Measurements from ENCODE around the gene DDC. TPM values are rescaled to one million over a fixed set of nuclear protein-coding genes. Genes with fewer than 3 reads are reported as not detected.
"Not testable (repeated sequence)": the region's sequence is repeated elsewhere in the genome, so short reads cannot be mapped to it uniquely, and the experiment has no call there.

DDC gene
- total RNA-seq, 2 donors from 2014 or later = not detected

- Mint-ChIP-seq H3K4me3 (no peak overlapping the region), H3K27me3 (peaks cover 3% of the 10 kb centered on the region), H3K36me3 (ENCODE audit: low read depth) (no peaks in the 10 kb centered on the region), H3K9me3 (no peaks in the 10 kb centered on the region), H3K4me1 (peaks cover 7% of the 10 kb centered on the region), H3K27ac (no peak overlapping the region)
- no peak for ATAC-seq (replicated peaks)
These were observed 102.2 kb downstream of the DDC start for GRCh38 chr7:50463035-50463434.

GRCh38 chr7:50462361-50462760, 102.8 kb downstream of the DDC start:
- Mint-ChIP-seq H3K27ac (no peak overlapping the region), H3K36me3 (ENCODE audit: low read depth) (no peaks in the 10 kb centered on the region), H3K9me3 (no peaks in the 10 kb centered on the region), H3K27me3 (peaks cover 3% of the 10 kb centered on the region), H3K4me1 (peaks cover 2% of the 10 kb centered on the region), H3K4me3 (no peak overlapping the region)
- ATAC-seq (replicated peaks) = peak; percentile 19

- Mint-ChIP-seq H3K4me1 (no peaks in the 10 kb centered on the region), H3K36me3 (ENCODE audit: low read depth) (no peaks in the 10 kb centered on the region), H3K27me3 (peaks cover 3% of the 10 kb centered on the region), H3K9me3 (no peaks in the 10 kb centered on the region), H3K4me3 (no peak overlapping the region), H3K27ac (no peak overlapping the region)
- ATAC-seq (replicated peaks) = peak; percentile 24
These were observed 103.5 kb downstream of the DDC start for GRCh38 chr7:50461695-50462094.

- H3K9me3 Mint-ChIP-seq; H3K4me3 Mint-ChIP-seq; H3K27me3 Mint-ChIP-seq; H3K4me1 Mint-ChIP-seq; H3K36me3 Mint-ChIP-seq (ENCODE audit: low read depth); H3K27ac Mint-ChIP-seq; ATAC-seq (replicated peaks): not testable (repeated sequence)
These were observed 106.0 kb downstream of the DDC start for GRCh38 chr7:50459183-50459582.

GRCh38 chr7:50458651-50459050, 106.6 kb downstream of the DDC start:
- not testable (repeated sequence) for ATAC-seq (replicated peaks); H3K4me1 Mint-ChIP-seq; H3K36me3 Mint-ChIP-seq (ENCODE audit: low read depth); H3K27ac Mint-ChIP-seq; H3K27me3 Mint-ChIP-seq; H3K4me3 Mint-ChIP-seq; H3K9me3 Mint-ChIP-seq

- no peak for ATAC-seq (replicated peaks)
- H3K4me1 Mint-ChIP-seq = no peaks in the 10 kb centered on the region
- no peaks in the 10 kb centered on the region for H3K36me3 Mint-ChIP-seq (ENCODE audit: low read depth)
- H3K27me3 Mint-ChIP-seq = no peaks in the 10 kb centered on the region
- H3K9me3 Mint-ChIP-seq = no peaks in the 10 kb centered on the region
- no peak overlapping the region for H3K4me3 Mint-ChIP-seq
- no peak overlapping the region for H3K27ac Mint-ChIP-seq
These were observed 108.7 kb downstream of the DDC start for GRCh38 chr7:50456371-50457123.

GRCh38 chr7:50455658-50456057, 109.5 kb downstream of the DDC start:
- no peaks in the 10 kb centered on the region for H3K36me3 Mint-ChIP-seq (ENCODE audit: low read depth)
- no peaks in the 10 kb centered on the region for H3K27me3 Mint-ChIP-seq
- no peak overlapping the region for H3K27ac Mint-ChIP-seq
- no peak for ATAC-seq (replicated peaks)
- no peaks in the 10 kb centered on the region for H3K4me1 Mint-ChIP-seq
- H3K4me3 Mint-ChIP-seq = no peak overlapping the region
- H3K9me3 Mint-ChIP-seq = no peaks in the 10 kb centered on the region

GRCh38 chr7:50454968-50455367, 110.2 kb downstream of the DDC start:
- ATAC-seq (replicated peaks) = no peak
- H3K36me3 Mint-ChIP-seq (ENCODE audit: low read depth) = peaks cover 7% of the 10 kb centered on the region
- no peak overlapping the region for H3K27ac Mint-ChIP-seq
- no peak overlapping the region for H3K4me3 Mint-ChIP-seq
- no peaks in the 10 kb centered on the region for H3K27me3 Mint-ChIP-seq
- H3K4me1 Mint-ChIP-seq = no peaks in the 10 kb centered on the region
- H3K9me3 Mint-ChIP-seq = no peaks in the 10 kb centered on the region

GRCh38 chr7:50450590-50451032, 114.6 kb downstream of the DDC start:
- no peaks in the 10 kb centered on the region for H3K9me3 Mint-ChIP-seq
- H3K36me3 Mint-ChIP-seq (ENCODE audit: low read depth) = peaks cover 42% of the 10 kb centered on the region
- peak overlapping the region; percentile 82 for H3K4me3 Mint-ChIP-seq
- peak; percentile 2 for ATAC-seq (replicated peaks)
- H3K4me1 Mint-ChIP-seq = peaks cover 23% of the 10 kb centered on the region
- H3K27ac Mint-ChIP-seq = peak overlapping the region; percentile 85
- H3K27me3 Mint-ChIP-seq = no peaks in the 10 kb centered on the region

GRCh38 chr7:50449881-50450589, 115.2 kb downstream of the DDC start, which contains the start of gene FIGNL1:
TSS of gene FIGNL1 (minus strand) at chr7:50450350. CDS start at chr7:50447287, 3,063 bp downstream.
- no peaks in the 10 kb centered on the region for H3K27me3 Mint-ChIP-seq
- no peaks in the 10 kb centered on the region for H3K9me3 Mint-ChIP-seq
- peaks cover 48% of the 10 kb centered on the region for H3K36me3 Mint-ChIP-seq (ENCODE audit: low read depth)
- peak; percentile 82 for ATAC-seq (replicated peaks)
- peaks cover 25% of the 10 kb centered on the region for H3K4me1 Mint-ChIP-seq
- H3K4me3 Mint-ChIP-seq = peak within 1 kb of the TSS; percentile 82
- peak within 1 kb of the TSS; percentile 85 for H3K27ac Mint-ChIP-seq

GRCh38 chr7:50449501-50449880, 115.7 kb downstream of the DDC start:
- Mint-ChIP-seq H3K27me3 (no peaks in the 10 kb centered on the region), H3K4me3 (peak overlapping the region; percentile 82), H3K9me3 (no peaks in the 10 kb centered on the region), H3K4me1 (peaks cover 25% of the 10 kb centered on the region), H3K27ac (peak overlapping the region; percentile 85), H3K36me3 (ENCODE audit: low read depth) (peaks cover 53% of the 10 kb centered on the region)
- no peak for ATAC-seq (replicated peaks)

GRCh38 chr7:50448823-50449222, 116.4 kb downstream of the DDC start:
- peak; percentile 41 for ATAC-seq (replicated peaks)
- Mint-ChIP-seq H3K4me1 (peaks cover 27% of the 10 kb centered on the region), H3K27me3 (no peaks in the 10 kb centered on the region), H3K36me3 (ENCODE audit: low read depth) (peaks cover 60% of the 10 kb centered on the region), H3K27ac (peak overlapping the region; percentile 85), H3K4me3 (peak overlapping the region; percentile 82), H3K9me3 (no peaks in the 10 kb centered on the region)

GRCh38 chr7:50446542-50446960, 118.7 kb downstream of the DDC start:
- Mint-ChIP-seq H3K27ac (peak overlapping the region; percentile 21), H3K27me3 (no peaks in the 10 kb centered on the region), H3K36me3 (ENCODE audit: low read depth) (peaks cover 82% of the 10 kb centered on the region), H3K4me3 (peak overlapping the region; percentile 50), H3K9me3 (no peaks in the 10 kb centered on the region), H3K4me1 (peaks cover 38% of the 10 kb centered on the region)
- peak; percentile 57 for ATAC-seq (replicated peaks)

- no peak overlapping the region for H3K4me3 Mint-ChIP-seq
- H3K27ac Mint-ChIP-seq = no peak overlapping the region
- no peak for ATAC-seq (replicated peaks)
- no peaks in the 10 kb centered on the region for H3K4me1 Mint-ChIP-seq
- H3K9me3 Mint-ChIP-seq = no peaks in the 10 kb centered on the region
- H3K36me3 Mint-ChIP-seq (ENCODE audit: low read depth) = peaks cover 43% of the 10 kb centered on the region
- H3K27me3 Mint-ChIP-seq = no peaks in the 10 kb centered on the region
These were observed 128.9 kb downstream of the DDC start for GRCh38 chr7:50436133-50436806.

Measured in activated T-helper 17 cell treated with anti-CD3 and anti-CD28 coated beads, Interleukin-2, amount 50 U/mL, for 72 hours (primary cell).